KG1 (cell line): ENCODE results near the gene BMP2K.
"Not testable (repeated sequence)": the region's sequence is repeated elsewhere in the genome, so short reads cannot be mapped to it uniquely, and the experiment has no call there.

Experiments used
- DNase-seq: peaks from one replicate; lab custom pipeline; 2025; lab: John Stamatoyannopoulos, UW

The BMP2K gene

GRCh38 chr4:78864405-78865024 lies 88.4 kb downstream of the BMP2K start:
- DNase-seq = peak; percentile 45

- DNase-seq = no peak
These were observed 89.3 kb downstream of the BMP2K start for GRCh38 chr4:78865451-78865850.

- DNase-seq = not testable (repeated sequence)
These were observed 92.6 kb downstream of the BMP2K start for GRCh38 chr4:78868712-78869111.

GRCh38 chr4:78870056-78870455 lies 93.9 kb downstream of the BMP2K start:
- no peak for DNase-seq

- no peak for DNase-seq
These were observed 100.6 kb downstream of the BMP2K start for GRCh38 chr4:78876568-78877320.

- DNase-seq = no peak
These were observed 101.9 kb downstream of the BMP2K start for GRCh38 chr4:78878031-78878430.

GRCh38 chr4:78880874-78881492 lies 104.8 kb downstream of the BMP2K start:
- DNase-seq = no peak

- no peak for DNase-seq
These were observed 109.4 kb downstream of the BMP2K start for GRCh38 chr4:78885598-78885997.

- no peak for DNase-seq
These were observed 113.8 kb downstream of the BMP2K start for GRCh38 chr4:78889955-78890354.

GRCh38 chr4:78899302-78899701 lies 123.2 kb downstream of the BMP2K start:
- DNase-seq = no peak

- DNase-seq = no peak
These were observed 125.7 kb downstream of the BMP2K start for GRCh38 chr4:78901882-78902281.

- DNase-seq = no peak
These were observed 126.1 kb downstream of the BMP2K start for GRCh38 chr4:78902298-78902697.

- DNase-seq = no peak
These were observed 128.0 kb downstream of the BMP2K start for GRCh38 chr4:78904143-78904542.

- DNase-seq = no peak
These were observed 131.5 kb downstream of the BMP2K start for GRCh38 chr4:78907638-78908037.

- DNase-seq = not testable (repeated sequence)
These were observed 132.8 kb downstream of the BMP2K start for GRCh38 chr4:78908974-78909373.

GRCh38 chr4:78910612-78911011 lies 134.5 kb downstream of the BMP2K start:
- DNase-seq = no peak

GRCh38 chr4:78922207-78922606 lies 146.1 kb downstream of the BMP2K start:
- DNase-seq = no peak

GRCh38 chr4:78923464-78924312 lies 147.5 kb downstream of the BMP2K start:
- DNase-seq = no peak

GRCh38 chr4:78926826-78927225 lies 150.7 kb downstream of the BMP2K start:
- DNase-seq = no peak

GRCh38 chr4:78928835-78929234 lies 152.7 kb downstream of the BMP2K start:
- no peak for DNase-seq

GRCh38 chr4:78930016-78930629 lies 154.0 kb downstream of the BMP2K start:
- no peak for DNase-seq

- DNase-seq = no peak
These were observed 160.8 kb downstream of the BMP2K start for GRCh38 chr4:78936989-78937388.
